HCT116 (cell line): Measurements from ENCODE around the gene ZSWIM9. TPM values are rescaled to one million over a fixed set of nuclear protein-coding genes. Genes with fewer than 3 reads are reported as not detected.

Experiments
- ATAC-seq: fragments of 200-7000 bp; cut with Tn5 transposase; 2 replicates; pipeline ENCODE4 v1.9.1; 2020; ENCODE audit warnings: mild to moderate bottlenecking, moderate library complexity
- BruUV-seq: library from RNA; stranded (reverse); fragments of 400-500 nt; replicated peaks from 2 replicates; lab custom pipeline; 2021; lab: Mats Ljungman, UMichigan
- CTCF ChIA-PET: fragments of 300-600 bp; sonication (Branson Sonifier 250); formaldehyde crosslinking; loops from one replicate; lab custom pipeline; 2021; ENCODE audit warnings: antibody characterized with exemption; lab: Charles Lee
- POLR2A ChIA-PET: fragments of 300-600, 350-600 bp; sonication (Branson Sonifier 250); formaldehyde crosslinking; loops from one replicate; lab custom pipeline; 2021; ENCODE audit warnings: antibody characterized with exemption; lab: Charles Lee
- RAD21 ChIA-PET, 2 experiments: fragments of 300-600 bp; sonication (Branson Sonifier 250); formaldehyde crosslinking; loops; one replicate each; lab custom pipeline; 2023; ENCODE audit warnings: low total read pairs in 2 of 2; ENCODE audit not compliant: uncharacterized antibody in 2 of 2, unreplicated experiment in 2 of 2, low non-redundant PET in 1 of 2; lab: Charles Lee
- DNase-seq: peaks from one replicate; pipeline ENCODE4 v3.0.0-alpha.2; 2010; ENCODE audit warnings: low read depth, low spot score
- H2AFZ ChIP-seq: fragments of 200-600 bp; shearing (Covaris generic), sonication (generic); 2 replicates; pipeline ENCODE4 v1.6.1; 2017; ENCODE audit warnings: low read depth, mixed run types, mixed read lengths, antibody characterized with exemption, low read length; ENCODE audit not compliant: poor library complexity, severe bottlenecking
- H3K27ac ChIP-seq: 2 replicates; pipeline ENCODE4 v1.5.1; 2012; ENCODE audit warnings: low read depth, low read length
- H3K27me3 ChIP-seq: fragments of 200-600 bp; sonication (generic); 2 replicates; pipeline ENCODE4 v1.6.1; 2016; ENCODE audit warnings: mixed run types, low read length, mixed read lengths; ENCODE audit not compliant: insufficient read depth
- H3K36me3 ChIP-seq, 2 experiments: fragments of 200-500 bp in 1 of 2; fragments of 200-600 bp in 1 of 2; sonication (Bioruptor generic) in 1 of 2; sonication (generic) in 1 of 2; 2 replicates each; pipeline versions ENCODE4 v1.5.1 to v1.6.1; 2014 to 2016; ENCODE audit warnings: low read length in 2 of 2, inconsistent platforms in 1 of 2, mixed read lengths in 1 of 2, mixed run types in 1 of 2; ENCODE audit not compliant: insufficient read depth in 2 of 2, control insufficient read depth in 1 of 2
- H3K4me1 ChIP-seq, 2 experiments: fragments of 200-600 bp in 1 of 2; sonication (generic) in 1 of 2; 2 replicates each; pipeline versions ENCODE4 v1.5.1 to v1.6.1; 2012 to 2017; ENCODE audit warnings: low read length in 2 of 2, inconsistent platforms in 1 of 2, mild to moderate bottlenecking in 1 of 2, mixed read lengths in 1 of 2, mixed run types in 1 of 2, moderate library complexity in 1 of 2; ENCODE audit not compliant: insufficient read depth in 2 of 2, control insufficient read depth in 1 of 2
- H3K4me2 ChIP-seq: fragments of 200-600 bp; sonication (generic); 2 replicates; pipeline ENCODE4 v1.6.1; 2017; ENCODE audit warnings: mixed run types, low read length, mixed read lengths
- H3K4me3 ChIP-seq, 2 experiments: fragments of 200-600 bp in 1 of 2; sonication (generic) in 1 of 2; replicated peaks in 1 of 2; 2 replicates each; pipeline ENCODE4 v1.5.1; 2011 to 2016; ENCODE audit warnings: low read length in 2 of 2, control low read depth in 1 of 2, low read depth in 1 of 2, mild to moderate bottlenecking in 1 of 2, mixed read lengths in 1 of 2, mixed run types in 1 of 2
- H3K79me2 ChIP-seq: fragments of 200-600 bp; sonication (generic); 2 replicates; pipeline ENCODE4 v1.6.1; 2017; ENCODE audit warnings: mild to moderate bottlenecking, mixed run types, low read length, moderate library complexity, mixed read lengths; ENCODE audit not compliant: insufficient read depth
- H3K9ac ChIP-seq: fragments of 200-600 bp; sonication (generic); 2 replicates; pipeline ENCODE4 v1.6.1; 2016; ENCODE audit warnings: low read length, mixed read lengths
- H3K9me2 ChIP-seq: fragments of 200-600 bp; sonication (generic), shearing (Covaris generic); 2 replicates; pipeline ENCODE4 v1.6.1; 2017; ENCODE audit warnings: mixed run types, mild to moderate bottlenecking, moderate library complexity; ENCODE audit not compliant: insufficient read depth
- H3K9me3 ChIP-seq, 2 experiments: fragments of 200-500 bp in 1 of 2; fragments of 200-600 bp in 1 of 2; sonication (Bioruptor generic) in 1 of 2; sonication (generic) in 1 of 2; 2 replicates each; pipeline ENCODE4 v1.6.1; 2014 to 2017; ENCODE audit warnings: low read length in 2 of 2, mixed read lengths in 2 of 2, inconsistent platforms in 1 of 2, low read depth in 1 of 2, mild to moderate bottlenecking in 1 of 2, mixed run types in 1 of 2, moderate library complexity in 1 of 2; ENCODE audit not compliant: control insufficient read depth in 1 of 2, insufficient read depth in 1 of 2
- H4K20me1 ChIP-seq: fragments of 200-600 bp; sonication (generic), shearing (Covaris generic); 2 replicates; pipeline ENCODE4 v1.6.1; 2017; ENCODE audit warnings: mixed run types, mild to moderate bottlenecking, moderate library complexity; ENCODE audit not compliant: insufficient read depth
- EZH2 ChIP-seq: fragments of 200-600 bp; sonication (generic); IDR thresholded peaks from 2 replicates; pipeline ENCODE4 v1.6.1; 2017; ENCODE audit warnings: antibody characterized with exemption, mixed run types
- FOSL1 ChIP-seq: IDR thresholded peaks from 2 replicates; pipeline ENCODE4 v1.6.1; 2012; ENCODE audit warnings: low read depth
- POLR2AphosphoS5 ChIP-seq: IDR thresholded peaks from 2 replicates; pipeline ENCODE4 v1.6.1; 2011; ENCODE audit warnings: mild to moderate bottlenecking, low read depth, low read length, moderate library complexity
- SIN3A ChIP-seq: IDR thresholded peaks from 2 replicates; pipeline ENCODE4 v1.6.1; 2012; ENCODE audit warnings: low read depth
- TCF7L2 ChIP-seq: IDR thresholded peaks from 2 replicates; pipeline ENCODE4 v1.7.0; 2011; ENCODE audit warnings: borderline replicate concordance, inconsistent platforms; ENCODE audit not compliant: insufficient read depth, insufficient read length; ENCODE audit errors: extremely low read depth
- YY1 ChIP-seq: IDR thresholded peaks from 2 replicates; pipeline ENCODE4 v1.6.1; 2011; ENCODE audit warnings: low read length, low read depth, moderate library complexity, mild to moderate bottlenecking; ENCODE audit not compliant: insufficient replicate concordance; ENCODE audit errors: extremely low read depth
- intact Hi-C: fragments of 100-400 bp; cut with micrococcal nuclease; formaldehyde crosslinking; loops from 2 replicates; pipeline ENCODE4 v1.10.0; 2022
- total RNA-seq: library from RNA; stranded (reverse); gene quantifications from one replicate; pipeline ENCODE4 v1.2.1, GENCODE V29; 2021; ENCODE audit not compliant: unreplicated experiment
- TF ChIP-seq, protein P1 (sequence below): IDR thresholded peaks from 2 replicates; pipeline ENCODE4 v1.6.1; 2012
- TF ChIP-seq, protein P2 (sequence below): IDR thresholded peaks from 2 replicates; pipeline ENCODE4 v1.6.1; 2011; ENCODE audit warnings: mild to moderate bottlenecking, low read length, moderate library complexity; ENCODE audit not compliant: insufficient replicate concordance; ENCODE audit errors: extremely low read depth
- TF ChIP-seq, protein P3 (sequence below): IDR thresholded peaks from 2 replicates; pipeline ENCODE4 v1.6.1; 2012
- TF ChIP-seq, protein P4 (sequence below): IDR thresholded peaks from 2 replicates; pipeline ENCODE4 v1.6.1; 2012; ENCODE audit warnings: low read depth

The ZSWIM9 gene
- total RNA-seq, 1 experiment from 2014 or later = 10.2 TPM

DNA sequence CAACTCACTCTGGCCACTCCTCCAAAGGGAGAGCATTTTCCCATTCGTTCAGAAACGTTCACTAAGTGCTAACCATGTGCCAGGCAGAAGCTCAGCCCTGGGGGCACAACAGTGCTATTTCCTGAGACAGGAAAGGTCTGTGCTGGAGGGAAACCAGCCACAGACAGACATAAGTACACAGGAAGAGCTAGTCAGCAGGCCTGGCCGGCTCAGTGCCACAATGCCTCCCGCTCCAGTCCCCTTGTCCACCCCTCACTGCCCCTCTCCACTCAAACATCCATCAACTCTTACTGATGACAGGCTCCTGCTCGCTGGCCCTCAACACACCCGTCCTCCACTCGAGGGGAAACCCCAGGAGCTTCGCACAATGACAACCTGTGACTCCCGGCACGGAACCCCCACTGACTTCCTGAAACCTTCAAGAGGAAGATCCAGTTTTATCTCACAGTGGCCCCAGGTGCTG lies 48.5 kb upstream of the ZSWIM9 start:
- no peak for TF ChIP-seq YY1
- TF ChIP-seq, protein P1, sequence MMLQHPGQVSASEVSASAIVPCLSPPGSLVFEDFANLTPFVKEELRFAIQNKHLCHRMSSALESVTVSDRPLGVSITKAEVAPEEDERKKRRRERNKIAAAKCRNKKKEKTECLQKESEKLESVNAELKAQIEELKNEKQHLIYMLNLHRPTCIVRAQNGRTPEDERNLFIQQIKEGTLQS = no peak
- TF ChIP-seq EZH2 = no peak
- TF ChIP-seq, protein P2, sequence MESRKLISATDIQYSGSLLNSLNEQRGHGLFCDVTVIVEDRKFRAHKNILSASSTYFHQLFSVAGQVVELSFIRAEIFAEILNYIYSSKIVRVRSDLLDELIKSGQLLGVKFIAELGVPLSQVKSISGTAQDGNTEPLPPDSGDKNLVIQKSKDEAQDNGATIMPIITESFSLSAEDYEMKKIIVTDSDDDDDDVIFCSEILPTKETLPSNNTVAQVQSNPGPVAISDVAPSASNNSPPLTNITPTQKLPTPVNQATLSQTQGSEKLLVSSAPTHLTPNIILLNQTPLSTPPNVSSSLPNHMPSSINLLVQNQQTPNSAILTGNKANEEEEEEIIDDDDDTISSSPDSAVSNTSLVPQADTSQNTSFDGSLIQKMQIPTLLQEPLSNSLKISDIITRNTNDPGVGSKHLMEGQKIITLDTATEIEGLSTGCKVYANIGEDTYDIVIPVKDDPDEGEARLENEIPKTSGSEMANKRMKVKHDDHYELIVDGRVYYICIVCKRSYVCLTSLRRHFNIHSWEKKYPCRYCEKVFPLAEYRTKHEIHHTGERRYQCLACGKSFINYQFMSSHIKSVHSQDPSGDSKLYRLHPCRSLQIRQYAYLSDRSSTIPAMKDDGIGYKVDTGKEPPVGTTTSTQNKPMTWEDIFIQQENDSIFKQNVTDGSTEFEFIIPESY = no peak
- TF ChIP-seq, protein P3, sequence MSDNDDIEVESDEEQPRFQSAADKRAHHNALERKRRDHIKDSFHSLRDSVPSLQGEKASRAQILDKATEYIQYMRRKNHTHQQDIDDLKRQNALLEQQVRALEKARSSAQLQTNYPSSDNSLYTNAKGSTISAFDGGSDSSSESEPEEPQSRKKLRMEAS = no peak
- no peak for TF ChIP-seq FOSL1
- no peak for TF ChIP-seq POLR2AphosphoS5
- TF ChIP-seq TCF7L2 = no peak
- TF ChIP-seq, protein P4, sequence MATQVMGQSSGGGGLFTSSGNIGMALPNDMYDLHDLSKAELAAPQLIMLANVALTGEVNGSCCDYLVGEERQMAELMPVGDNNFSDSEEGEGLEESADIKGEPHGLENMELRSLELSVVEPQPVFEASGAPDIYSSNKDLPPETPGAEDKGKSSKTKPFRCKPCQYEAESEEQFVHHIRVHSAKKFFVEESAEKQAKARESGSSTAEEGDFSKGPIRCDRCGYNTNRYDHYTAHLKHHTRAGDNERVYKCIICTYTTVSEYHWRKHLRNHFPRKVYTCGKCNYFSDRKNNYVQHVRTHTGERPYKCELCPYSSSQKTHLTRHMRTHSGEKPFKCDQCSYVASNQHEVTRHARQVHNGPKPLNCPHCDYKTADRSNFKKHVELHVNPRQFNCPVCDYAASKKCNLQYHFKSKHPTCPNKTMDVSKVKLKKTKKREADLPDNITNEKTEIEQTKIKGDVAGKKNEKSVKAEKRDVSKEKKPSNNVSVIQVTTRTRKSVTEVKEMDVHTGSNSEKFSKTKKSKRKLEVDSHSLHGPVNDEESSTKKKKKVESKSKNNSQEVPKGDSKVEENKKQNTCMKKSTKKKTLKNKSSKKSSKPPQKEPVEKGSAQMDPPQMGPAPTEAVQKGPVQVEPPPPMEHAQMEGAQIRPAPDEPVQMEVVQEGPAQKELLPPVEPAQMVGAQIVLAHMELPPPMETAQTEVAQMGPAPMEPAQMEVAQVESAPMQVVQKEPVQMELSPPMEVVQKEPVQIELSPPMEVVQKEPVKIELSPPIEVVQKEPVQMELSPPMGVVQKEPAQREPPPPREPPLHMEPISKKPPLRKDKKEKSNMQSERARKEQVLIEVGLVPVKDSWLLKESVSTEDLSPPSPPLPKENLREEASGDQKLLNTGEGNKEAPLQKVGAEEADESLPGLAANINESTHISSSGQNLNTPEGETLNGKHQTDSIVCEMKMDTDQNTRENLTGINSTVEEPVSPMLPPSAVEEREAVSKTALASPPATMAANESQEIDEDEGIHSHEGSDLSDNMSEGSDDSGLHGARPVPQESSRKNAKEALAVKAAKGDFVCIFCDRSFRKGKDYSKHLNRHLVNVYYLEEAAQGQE = no peak
- TF ChIP-seq SIN3A = no peak
- TF ChIP-seq, all 23 proteins: peak for 0
- RAD21 ChIA-PET = no interaction called here
- POLR2A ChIA-PET = no interaction called here
- intact Hi-C loops = no loop called here
- Histone ChIP-seq H3K27me3 (no peaks in the 10 kb centered on the region), H4K20me1 (no peaks in the 10 kb centered on the region), H3K4me2 (no peak overlapping the region), H3K9me3 (no peaks in the 10 kb centered on the region), H3K36me3 (peaks cover 7 to 42% of the 10 kb centered on the region in 2 experiments), H3K27ac (no peak overlapping the region), H3K9ac (no peak overlapping the region), H3K4me3 (no peak overlapping the region), H2AFZ (no peak overlapping the region), H3K79me2 (no peaks in the 10 kb centered on the region), H3K9me2 (no peaks in the 10 kb centered on the region), H3K4me1 (peaks cover 0 to 10% of the 10 kb centered on the region in 2 experiments; a peak in 2 of 4 replicates)
- no TSS peak for BruUV-seq
- CTCF ChIA-PET = no interaction called here
- ATAC-seq (no peak), DNase-seq (no peak)
